Measurements from ENCODE around the gene ADAD2. TPM values are rescaled to one million over a fixed set of nuclear protein-coding genes. Genes with fewer than 3 reads are reported as not detected.
"Not testable (repeated sequence)": the region's sequence is repeated elsewhere in the genome, so short reads cannot be mapped to it uniquely, and the experiment has no call there.

ADAD2 gene
- total RNA-seq, 3 donors from 2014 or later = 0.14 to 0.41 (median 0.26) TPM

DNA sequence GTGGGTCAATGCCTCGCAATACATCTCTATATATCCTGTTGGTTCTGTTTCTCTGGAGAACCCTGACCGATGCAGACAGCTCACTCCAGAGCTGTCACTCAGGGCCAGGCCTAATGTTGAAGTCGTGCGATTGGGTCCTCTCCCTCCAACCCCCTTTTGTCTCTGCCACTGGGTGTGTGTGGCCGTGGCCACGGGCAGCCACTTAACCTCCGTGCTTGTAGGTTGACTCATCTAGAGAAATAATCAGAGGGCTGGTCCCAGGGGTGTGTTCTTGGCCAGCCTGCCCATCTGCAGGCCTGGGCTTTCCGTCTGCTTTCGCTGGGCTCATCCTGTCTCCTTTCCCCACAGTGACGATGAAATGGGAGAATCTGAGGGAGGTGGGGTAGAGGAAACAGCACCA lies 7.4 kb downstream of the ADAD2 start:
- no peak overlapping the region for H3K4me3 ChIP-seq
- no peaks in the 10 kb centered on the region for H3K9me3 ChIP-seq
- TF ChIP-seq, protein P1, sequence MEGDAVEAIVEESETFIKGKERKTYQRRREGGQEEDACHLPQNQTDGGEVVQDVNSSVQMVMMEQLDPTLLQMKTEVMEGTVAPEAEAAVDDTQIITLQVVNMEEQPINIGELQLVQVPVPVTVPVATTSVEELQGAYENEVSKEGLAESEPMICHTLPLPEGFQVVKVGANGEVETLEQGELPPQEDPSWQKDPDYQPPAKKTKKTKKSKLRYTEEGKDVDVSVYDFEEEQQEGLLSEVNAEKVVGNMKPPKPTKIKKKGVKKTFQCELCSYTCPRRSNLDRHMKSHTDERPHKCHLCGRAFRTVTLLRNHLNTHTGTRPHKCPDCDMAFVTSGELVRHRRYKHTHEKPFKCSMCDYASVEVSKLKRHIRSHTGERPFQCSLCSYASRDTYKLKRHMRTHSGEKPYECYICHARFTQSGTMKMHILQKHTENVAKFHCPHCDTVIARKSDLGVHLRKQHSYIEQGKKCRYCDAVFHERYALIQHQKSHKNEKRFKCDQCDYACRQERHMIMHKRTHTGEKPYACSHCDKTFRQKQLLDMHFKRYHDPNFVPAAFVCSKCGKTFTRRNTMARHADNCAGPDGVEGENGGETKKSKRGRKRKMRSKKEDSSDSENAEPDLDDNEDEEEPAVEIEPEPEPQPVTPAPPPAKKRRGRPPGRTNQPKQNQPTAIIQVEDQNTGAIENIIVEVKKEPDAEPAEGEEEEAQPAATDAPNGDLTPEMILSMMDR (IDR thresholded peaks at IDR 0.05) = no peak
- H3K36me3 ChIP-seq (ENCODE audit: low read depth) = no peaks in the 10 kb centered on the region
- DNase-seq = no peak
- intact Hi-C loops (cut with DNase I, micrococcal nuclease) = no loop called here
- no peaks in the 10 kb centered on the region for H3K4me1 ChIP-seq (ENCODE audit: low read depth)
- no peak for ATAC-seq

DNA sequence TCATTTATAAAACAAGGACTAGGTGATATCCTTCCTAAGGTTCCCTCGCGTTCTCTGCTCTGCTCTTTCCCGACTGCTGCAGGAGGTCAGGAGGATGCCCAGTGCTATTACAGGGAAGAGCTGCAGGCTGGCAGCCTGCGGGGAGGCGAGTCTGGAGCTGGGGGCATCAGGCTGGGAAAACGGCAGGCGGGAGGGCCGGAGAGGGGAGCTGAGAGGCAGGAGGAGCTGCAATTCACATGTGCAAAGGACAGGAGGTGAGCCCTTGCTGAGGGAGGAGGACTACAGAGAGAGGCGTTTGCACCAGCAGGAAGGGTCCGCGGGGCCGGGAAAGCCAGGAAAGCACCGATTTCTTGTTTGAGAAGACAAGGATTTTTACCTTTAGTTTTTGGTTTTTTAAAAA lies 8.1 kb downstream of the ADAD2 start:
- Histone ChIP-seq H3K4me1 (ENCODE audit: low read depth) (no peaks in the 10 kb centered on the region), H3K36me3 (ENCODE audit: low read depth) (no peaks in the 10 kb centered on the region), H3K9me3 (no peaks in the 10 kb centered on the region), H3K4me3 (no peak overlapping the region)
- ATAC-seq = no peak
- DNase-seq = no peak
- intact Hi-C loops (cut with DNase I, micrococcal nuclease) = no loop called here
- TF ChIP-seq, protein P1 (IDR thresholded peaks at IDR 0.05) = no peak

DNA sequence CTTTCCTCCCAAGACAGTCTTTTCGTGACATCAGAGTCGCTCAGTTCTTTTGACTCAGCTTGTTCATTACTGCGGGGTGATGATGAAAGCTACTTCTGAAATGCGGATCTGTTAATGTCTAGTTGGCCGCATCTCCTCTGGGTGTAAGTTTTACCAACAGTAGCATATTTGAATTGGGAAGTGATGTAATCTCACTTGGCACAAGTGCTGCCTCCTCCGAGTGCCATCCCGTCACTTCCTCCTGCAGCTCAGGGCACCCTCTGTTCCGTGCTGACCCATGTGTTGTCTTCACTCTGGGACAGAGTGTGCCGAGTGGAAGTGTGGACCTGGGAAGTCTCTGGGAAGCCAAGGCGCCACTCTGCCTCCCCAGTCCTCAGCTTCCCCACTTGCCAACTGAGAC lies 8.9 kb downstream of the ADAD2 start:
- Histone ChIP-seq H3K9me3 (no peaks in the 10 kb centered on the region), H3K4me1 (ENCODE audit: low read depth) (no peaks in the 10 kb centered on the region), H3K36me3 (ENCODE audit: low read depth) (no peaks in the 10 kb centered on the region), H3K4me3 (no peak overlapping the region)
- TF ChIP-seq, protein P1 (IDR thresholded peaks at IDR 0.05) = no peak
- ATAC-seq (peak; percentile 49), DNase-seq (peak in 1 of 3 donors; percentile 54)
- intact Hi-C loops (cut with DNase I, micrococcal nuclease) = no loop called here

DNA sequence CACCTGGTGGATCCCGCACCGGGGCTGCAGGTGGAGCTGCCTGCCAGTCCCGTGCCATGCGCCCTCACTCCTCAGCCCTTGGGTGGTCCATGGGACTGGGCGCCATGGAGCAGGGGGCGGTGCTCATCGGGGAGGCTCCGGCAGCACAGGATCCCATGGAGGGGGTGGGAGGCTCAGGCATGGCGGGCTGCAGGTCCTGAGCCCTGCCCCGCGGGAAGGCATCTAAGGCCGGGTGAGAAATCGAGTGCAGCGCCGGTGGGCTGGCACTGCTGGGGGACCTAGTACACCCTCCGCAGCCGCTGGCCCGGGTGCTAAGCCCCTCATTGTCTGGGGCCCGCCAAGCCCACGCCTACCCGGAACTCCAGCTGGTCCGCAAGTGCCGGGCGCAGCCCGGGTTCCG lies 13.6 kb downstream of the ADAD2 start:
- H3K4me3 ChIP-seq; intact Hi-C loops (cut with DNase I, micrococcal nuclease); H3K4me1 ChIP-seq (ENCODE audit: low read depth); ATAC-seq; H3K36me3 ChIP-seq (ENCODE audit: low read depth); H3K9me3 ChIP-seq; DNase-seq: not testable (repeated sequence)

DNA sequence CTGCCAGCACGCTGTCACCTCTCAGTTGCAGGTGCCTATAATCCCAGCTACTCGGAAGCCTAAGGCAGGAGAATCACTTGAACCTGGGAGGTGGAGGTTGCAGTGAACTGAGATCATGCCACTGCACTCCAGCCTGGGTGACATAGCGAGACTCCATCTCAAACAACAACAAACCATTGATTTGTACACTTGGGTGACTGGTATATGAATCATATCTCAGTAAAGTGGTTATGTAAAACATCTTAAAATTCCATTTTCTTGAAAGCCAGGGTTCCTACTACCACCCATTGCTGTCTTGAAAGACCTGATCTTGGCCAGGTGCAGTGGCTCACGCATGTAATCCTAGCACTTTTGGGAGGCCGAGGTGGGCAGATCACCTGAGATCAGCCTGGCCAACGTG lies 14.2 kb downstream of the ADAD2 start:
- ATAC-seq; H3K36me3 ChIP-seq (ENCODE audit: low read depth); DNase-seq; H3K9me3 ChIP-seq; intact Hi-C loops (cut with DNase I, micrococcal nuclease); H3K4me1 ChIP-seq (ENCODE audit: low read depth); H3K4me3 ChIP-seq: not testable (repeated sequence)

DNA sequence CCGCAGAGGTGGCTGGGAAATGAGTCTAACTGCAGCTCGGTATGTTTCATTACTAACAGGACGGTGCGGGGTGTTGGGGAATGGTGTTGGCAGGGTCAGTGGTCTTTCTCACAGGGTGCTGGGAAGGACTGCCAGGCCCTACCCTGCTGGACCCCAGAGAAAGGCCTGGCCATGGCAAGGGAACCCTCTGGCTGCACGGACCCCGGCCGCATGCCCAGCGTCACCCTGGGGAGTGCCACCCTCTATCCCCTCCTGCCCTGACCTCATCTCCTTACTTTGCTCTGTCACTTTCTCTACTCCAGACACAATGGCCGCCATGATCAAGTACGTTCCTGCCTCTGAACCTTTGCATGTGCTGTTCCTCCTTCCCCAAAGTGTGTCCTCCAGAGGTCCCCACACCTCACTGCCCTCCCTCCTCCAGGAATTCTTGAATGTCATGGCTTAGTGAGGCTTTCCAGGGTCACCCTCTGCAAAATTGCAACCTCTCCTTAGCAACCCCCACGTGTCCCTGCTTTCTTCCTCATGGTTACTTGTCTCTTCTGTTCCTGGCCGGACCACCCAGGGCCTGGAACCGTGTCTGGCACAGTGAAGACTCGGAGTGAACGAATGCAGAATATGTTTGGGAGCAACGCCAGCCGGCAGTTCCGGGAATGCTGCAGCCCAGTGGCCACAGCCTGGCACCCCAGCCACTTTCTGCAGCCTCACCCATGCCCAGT lies 15.2 kb downstream of the ADAD2 start:
- no peaks in the 10 kb centered on the region for H3K36me3 ChIP-seq (ENCODE audit: low read depth)
- intact Hi-C loops (cut with DNase I, micrococcal nuclease) = no loop called here
- TF ChIP-seq, protein P1 (IDR thresholded peaks at IDR 0.05) = no peak
- no peak overlapping the region for H3K4me3 ChIP-seq
- H3K4me1 ChIP-seq (ENCODE audit: low read depth) = no peaks in the 10 kb centered on the region
- no peaks in the 10 kb centered on the region for H3K9me3 ChIP-seq
- no peak for ATAC-seq
- no peak for DNase-seq

DNA sequence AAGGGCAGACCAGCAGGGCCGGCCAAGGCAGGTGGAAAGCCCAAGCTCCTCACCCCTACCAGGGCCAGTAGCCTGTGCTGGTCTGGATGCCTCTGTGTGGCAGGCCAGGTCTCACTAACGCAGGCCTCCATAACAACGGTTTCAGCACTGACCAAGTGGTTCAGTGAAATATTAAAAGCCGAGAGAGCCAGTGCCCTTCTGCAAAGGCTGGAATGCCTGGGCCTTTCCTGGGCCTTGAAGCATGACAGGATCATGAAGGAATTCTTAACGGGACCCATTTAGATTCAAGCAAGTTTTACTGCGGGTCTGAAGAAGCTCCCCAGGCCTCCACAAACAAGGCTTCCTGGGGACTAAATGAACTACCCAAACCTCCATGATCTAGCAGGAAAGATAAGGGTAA lies 16.3 kb downstream of the ADAD2 start:
- no peak for ATAC-seq
- Histone ChIP-seq H3K4me3 (no peak overlapping the region), H3K4me1 (ENCODE audit: low read depth) (no peaks in the 10 kb centered on the region), H3K9me3 (no peaks in the 10 kb centered on the region), H3K36me3 (ENCODE audit: low read depth) (no peaks in the 10 kb centered on the region)
- TF ChIP-seq, protein P1 (IDR thresholded peaks at IDR 0.05) = no peak
- DNase-seq = no peak
- intact Hi-C loops (cut with DNase I, micrococcal nuclease) = no loop called here

Data from mucosa of descending colon (tissue), 3 donors.